GM21390 (cell line): ENCODE measurements around the gene SLC35B1.
"Not testable (repeated sequence)": the region's sequence is repeated elsewhere in the genome, so short reads cannot be mapped to it uniquely, and the experiment has no call there.

Experiments used
- ATAC-seq: cut with Tn5 transposase; IDR thresholded peaks from one replicate; pipeline ENCODE4 v1.9.1; 2021; ENCODE audit not compliant: unreplicated experiment

Gene SLC35B1

DNA sequence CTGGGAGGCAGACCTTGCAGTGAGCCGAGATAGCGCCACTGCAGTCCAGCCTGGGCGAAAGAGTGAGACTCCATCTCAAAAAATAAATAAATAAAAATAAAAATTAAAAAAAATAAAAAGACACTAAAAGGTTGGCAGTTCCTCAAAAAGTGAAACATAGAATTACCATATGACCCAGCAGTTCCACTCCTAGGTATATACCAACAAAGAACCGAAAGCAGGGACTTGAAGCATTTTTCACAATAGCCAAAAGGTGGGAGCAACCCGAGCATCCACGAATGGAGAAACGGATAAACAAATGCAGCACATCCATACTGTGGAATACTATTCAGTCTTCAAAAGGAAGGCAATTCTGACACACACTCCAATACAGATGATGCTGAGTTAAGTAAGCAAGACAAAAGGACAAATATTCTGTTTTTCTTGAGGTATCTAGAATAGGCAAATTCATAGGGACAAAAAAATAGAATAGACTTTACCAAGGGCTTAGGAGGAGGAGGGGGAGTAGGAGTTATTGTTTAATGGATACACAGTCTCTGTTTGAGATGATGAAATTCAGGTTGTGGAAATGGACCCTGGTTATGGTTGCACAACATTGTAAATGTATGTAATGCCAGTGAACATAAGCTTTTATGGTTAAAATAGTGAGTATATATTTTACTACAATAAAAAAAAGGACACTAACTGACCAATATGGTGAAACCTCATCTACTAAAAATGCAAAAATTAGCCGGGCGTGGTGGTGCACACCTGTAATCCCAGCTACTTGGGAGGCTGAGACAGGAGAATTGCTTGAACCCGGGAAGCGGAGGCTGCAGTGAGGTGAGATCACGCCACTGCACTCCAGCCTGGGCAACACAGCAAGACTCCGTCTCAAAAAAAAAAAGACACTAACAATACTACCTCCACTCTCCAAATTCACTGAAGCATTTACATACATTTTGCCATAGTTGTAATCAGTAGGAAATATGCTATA lies 27.0 kb upstream of the SLC35B1 start:
- ATAC-seq, result no peak

GRCh38 chr17:49731435-49731831 lies 23.7 kb upstream of the SLC35B1 start:
- ATAC-seq, result no peak

GRCh38 chr17:49730785-49731434 lies 23.1 kb upstream of the SLC35B1 start:
- ATAC-seq, result no peak

DNA sequence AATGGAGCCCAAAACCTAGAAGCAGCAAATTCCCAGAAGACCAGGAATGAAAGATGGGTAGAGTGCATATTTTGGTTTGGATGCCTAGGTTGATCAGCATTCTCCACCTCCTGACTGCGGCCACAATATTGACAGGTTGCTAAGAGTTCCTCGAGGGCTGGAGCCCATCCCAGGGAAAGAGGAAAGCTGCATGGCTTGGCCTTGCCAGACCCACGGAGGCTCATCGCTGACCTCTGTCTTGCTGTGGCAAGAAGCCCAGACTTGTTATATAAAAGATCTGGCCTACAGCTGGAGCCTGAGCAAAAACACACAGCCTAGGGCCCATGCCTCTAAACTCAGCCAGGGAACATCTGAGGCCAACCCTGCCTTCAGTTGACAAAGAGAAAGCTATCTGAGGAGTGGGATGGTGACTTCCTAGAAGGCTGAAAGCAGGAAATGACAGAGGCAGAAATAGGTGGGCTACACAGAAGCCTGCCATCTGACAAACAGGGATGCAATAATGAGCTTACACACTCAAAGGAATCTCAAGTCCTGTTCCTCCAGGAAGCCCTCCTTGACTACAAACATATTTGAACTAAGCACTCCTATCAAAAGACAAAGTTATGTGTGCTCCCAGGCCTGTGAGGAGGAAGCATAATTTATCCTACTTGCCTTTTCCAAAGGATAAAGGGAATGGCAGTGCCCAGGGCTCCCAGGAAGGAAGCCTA lies 22.5 kb upstream of the SLC35B1 start:
- no peak for ATAC-seq

DNA sequence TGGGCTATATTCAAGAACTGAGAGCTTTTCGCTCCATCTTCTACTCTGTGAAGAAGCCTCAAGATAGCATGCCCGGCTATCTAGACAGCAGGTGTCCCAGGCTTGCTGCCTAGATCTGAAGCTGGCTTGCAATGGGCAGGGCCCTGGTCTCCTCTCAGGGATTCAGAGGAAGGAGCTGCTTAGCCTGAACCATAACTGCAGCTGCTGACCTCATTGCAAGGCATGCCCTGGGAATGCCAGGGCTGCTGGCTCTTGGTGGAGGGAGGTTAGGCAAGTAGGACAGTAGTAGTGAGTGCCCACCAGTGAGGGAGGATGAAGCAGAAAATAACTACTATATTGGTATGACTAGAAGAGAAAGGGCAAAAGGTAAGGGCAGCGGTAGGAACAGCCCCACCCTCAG lies 21.3 kb upstream of the SLC35B1 start:
- no peak for ATAC-seq

DNA sequence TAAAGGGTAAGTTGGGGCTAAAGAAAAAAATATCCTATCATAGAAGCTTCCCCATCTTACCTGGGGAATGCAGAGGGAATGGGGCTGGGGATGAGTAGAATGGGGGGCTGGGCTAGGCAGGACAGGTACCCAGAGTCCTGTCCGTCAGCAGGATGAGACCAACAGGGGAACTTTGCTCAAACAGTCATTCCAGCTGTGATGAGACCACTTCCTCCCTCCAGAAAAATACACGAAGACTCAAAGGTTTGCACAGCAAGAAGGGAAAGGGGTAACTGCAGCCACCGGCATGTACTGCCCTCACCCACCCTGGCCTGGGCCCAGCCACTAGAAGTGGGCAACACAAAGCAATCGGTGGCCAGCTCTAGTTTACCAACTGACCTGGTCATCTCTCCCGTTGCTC lies 20.7 kb upstream of the SLC35B1 start:
- no peak for ATAC-seq

DNA sequence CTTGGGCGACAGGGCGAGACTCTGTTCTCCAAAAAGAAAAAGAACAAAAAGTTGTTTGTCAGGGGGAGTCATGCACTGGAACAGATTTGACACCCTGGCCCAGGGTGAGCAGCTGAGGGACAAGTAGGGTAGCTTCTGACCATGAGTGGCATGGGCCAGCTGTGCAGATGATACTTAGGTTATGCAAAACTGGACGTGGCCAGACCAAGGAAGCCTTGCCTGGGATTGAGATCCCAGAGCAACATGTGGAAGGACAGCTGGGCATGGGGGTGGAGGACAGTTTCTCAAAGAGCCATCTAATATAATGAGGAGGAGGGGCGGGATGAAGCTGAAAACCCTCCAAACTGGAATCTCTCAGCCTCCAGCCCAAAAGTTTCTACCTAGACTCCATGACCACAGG lies 19.6 kb upstream of the SLC35B1 start:
- no peak for ATAC-seq

GRCh38 chr17:49725452-49726130 lies 17.8 kb upstream of the SLC35B1 start:
- no peak for ATAC-seq

DNA sequence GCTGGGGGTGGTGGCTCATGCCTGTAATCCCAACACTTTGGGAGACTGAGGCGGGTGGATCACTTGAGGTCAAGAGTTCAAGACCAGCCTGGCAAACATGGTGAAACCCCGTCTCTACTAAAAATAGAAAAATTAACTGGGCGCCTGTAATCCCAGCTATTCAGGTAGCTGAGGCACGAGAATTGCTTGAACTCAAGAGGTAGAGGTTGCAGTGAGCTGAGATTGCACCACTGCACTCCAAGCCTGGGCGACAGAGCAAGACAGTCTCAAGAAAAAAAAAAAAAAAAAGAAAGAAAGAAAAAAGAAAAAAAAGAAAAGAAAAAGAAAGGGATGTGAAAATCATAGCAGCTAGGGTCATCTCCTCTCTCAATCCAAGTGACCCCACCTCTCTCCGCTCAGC lies 16.8 kb upstream of the SLC35B1 start:
- ATAC-seq, result not testable (repeated sequence)

DNA sequence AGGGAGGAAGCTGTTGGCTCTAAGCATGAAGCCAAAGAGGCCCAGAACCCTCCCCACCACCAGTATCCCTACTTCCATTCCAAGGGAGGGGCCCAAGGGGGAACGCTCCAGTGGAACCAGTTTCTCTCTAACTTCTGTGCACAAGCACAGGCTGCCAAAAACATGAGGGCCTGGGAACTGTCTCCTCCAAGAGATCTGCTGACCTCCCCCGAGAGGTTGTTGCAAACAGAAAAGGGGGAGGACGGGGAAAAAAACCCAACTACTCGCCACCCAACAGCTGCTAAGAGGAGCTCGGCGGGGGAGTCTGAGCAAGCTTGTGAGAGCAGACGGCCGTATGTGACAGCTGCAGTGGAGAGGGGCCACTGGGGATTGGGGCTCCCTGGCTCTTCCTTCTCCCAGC lies 15.7 kb upstream of the SLC35B1 start:
- ATAC-seq, result no peak

- no peak for ATAC-seq
These were observed 14.3 kb upstream of the SLC35B1 start for GRCh38 chr17:49722066-49722465.

- no peak for ATAC-seq
These were observed 9.7 kb upstream of the SLC35B1 start for GRCh38 chr17:49717371-49717861.

- ATAC-seq, result no peak
These were observed 9.1 kb upstream of the SLC35B1 start for GRCh38 chr17:49716668-49717364.

DNA sequence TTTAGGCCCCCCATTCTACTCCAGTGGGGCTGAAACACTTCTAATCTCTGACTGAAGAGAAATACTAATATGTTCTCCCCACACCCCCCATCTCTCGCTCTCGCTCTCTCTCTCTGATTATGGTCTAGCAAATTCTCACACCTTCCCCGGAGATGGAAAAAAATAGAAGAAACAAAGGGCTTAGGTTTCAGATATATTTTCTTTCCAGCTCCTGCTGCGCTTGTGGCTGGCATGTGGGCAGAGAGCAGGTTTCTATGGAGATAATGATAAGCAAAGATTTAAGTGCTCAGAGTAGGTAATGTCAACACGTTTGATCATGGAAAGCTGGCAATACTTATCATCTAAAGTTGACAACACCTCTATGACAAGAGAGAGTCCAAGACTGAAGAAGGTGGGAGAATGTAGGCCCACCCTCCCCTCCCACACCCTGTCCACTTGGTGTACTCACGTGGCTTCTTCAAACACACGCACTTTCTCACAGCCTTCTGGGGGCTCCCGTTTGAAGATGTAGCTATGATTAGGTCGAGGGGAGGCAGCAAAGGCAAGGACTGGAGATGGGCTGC lies 8.0 kb upstream of the SLC35B1 start:
- ATAC-seq, result no peak

DNA sequence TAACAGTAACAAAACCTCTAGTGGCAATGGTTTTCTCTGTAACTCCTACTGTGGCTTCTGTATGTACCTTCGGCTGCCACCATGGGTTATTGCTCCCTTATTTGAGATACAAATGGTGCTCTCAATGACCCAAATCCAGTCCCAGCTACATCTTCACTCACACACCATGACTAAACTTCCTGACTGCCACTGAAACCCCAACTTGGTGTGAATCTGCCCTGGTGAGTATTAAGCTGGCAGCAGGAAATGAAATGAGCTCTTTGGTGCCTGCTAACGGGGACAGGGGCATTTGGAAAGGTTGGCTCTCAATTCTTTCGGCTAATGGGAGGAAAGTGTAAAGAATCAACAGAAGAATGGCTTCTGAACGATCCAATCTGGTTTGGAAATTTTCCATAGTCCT lies 7.5 kb upstream of the SLC35B1 start:
- ATAC-seq, result no peak

GRCh38 chr17:49708515-49709183 lies 885 bp upstream of the SLC35B1 start:
- no peak for ATAC-seq

DNA sequence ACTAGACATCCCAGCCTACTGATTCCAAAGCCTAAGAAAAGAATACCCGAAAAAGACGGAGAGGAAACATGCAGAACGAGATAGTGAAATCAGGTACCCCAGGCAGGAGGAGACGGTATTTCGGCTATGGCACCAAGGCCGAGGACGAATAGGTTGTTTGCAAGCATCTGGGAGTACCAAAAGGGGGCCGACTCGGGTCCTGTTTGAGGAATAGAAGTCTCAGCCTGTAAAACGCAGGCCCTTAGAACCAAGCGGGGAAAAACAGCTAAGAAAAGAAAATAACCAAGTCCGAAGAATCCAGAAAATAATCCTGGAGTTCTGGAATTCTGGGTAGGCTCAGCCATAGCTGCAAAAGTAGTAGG lies 537 bp downstream of the SLC35B1 start:
- no peak for ATAC-seq

DNA sequence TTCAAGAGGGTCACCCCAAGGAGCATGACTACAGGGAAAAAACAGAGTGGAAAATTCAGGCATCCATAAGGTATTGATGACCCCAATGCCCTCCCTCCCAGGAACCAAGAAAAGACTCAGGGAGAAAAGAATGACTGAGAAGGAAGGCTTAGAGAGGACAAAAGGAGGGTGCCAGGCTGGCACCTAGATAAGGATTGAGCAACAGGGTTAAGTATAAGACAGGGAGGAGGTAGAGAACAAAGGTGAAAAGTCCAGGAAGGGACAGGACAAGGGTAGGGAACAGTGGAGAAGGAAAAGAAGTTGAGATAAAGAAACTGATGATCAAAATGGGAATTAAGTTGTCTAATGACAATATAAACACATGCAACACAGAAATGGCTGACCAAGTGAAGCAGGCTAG lies 2.5 kb downstream of the SLC35B1 start:
- ATAC-seq, result no peak

- no peak for ATAC-seq
These were observed 4.0 kb downstream of the SLC35B1 start for GRCh38 chr17:49703557-49704277.
